GM23338 (cell line): ENCODE results near the gene MARCHF10. TPM values are rescaled to one million over a fixed set of nuclear protein-coding genes. Genes with fewer than 3 reads are reported as not detected.

ENCODE experiments used
- CREB1 ChIP-seq: fragments of 250-450 bp; sonication (Bioruptor Pico); IDR thresholded peaks from 2 replicates; pipeline ENCODE4 v1.5.0; 2020; ENCODE audit warnings: low read depth, mild to moderate bottlenecking, moderate library complexity
- POLR2AphosphoS5 ChIP-seq: IDR thresholded peaks from 2 replicates; pipeline ENCODE4 v1.6.1; 2016; ENCODE audit warnings: antibody characterized with exemption, low read depth
- ZNF114 ChIP-seq: fragments of 250-450 bp; sonication (Bioruptor Pico); IDR thresholded peaks from 2 replicates; pipeline ENCODE4 v1.5.0; 2020; ENCODE audit warnings: mild to moderate bottlenecking, moderate library complexity
- polyA plus RNA-seq: library from polyadenylated mRNA; unstranded; fragments of >200 nt; fragmentation: Nextera tagmentation; extraction: Ambion mirVana; gene quantifications from 2 replicates; pipeline ENCODE4 v1.2.1, GENCODE V29; 2016
- total RNA-seq: library from RNA; depleted of rRNA; stranded (reverse); fragments of >200 nt; shearing (Covaris generic); gene quantifications from 2 replicates; pipeline ENCODE4 v1.2.3, GENCODE V29; 2014
- TF ChIP-seq, protein P1 (sequence below): IDR thresholded peaks from one replicate; pipeline ENCODE4 v1.6.1; 2018; ENCODE audit warnings: antibody characterized with exemption; ENCODE audit not compliant: unreplicated experiment
- TF ChIP-seq, protein P2 (sequence below): fragments of 250-450 bp; sonication (Bioruptor Pico); IDR thresholded peaks from 2 replicates; pipeline ENCODE4 v1.5.0; 2020; ENCODE audit warnings: mild to moderate bottlenecking, moderate library complexity

MARCHF10 gene
- total and polyA plus RNA-seq, 2 experiments from 2014 or later, result 0.50 TPM; not detected in 1

DNA sequence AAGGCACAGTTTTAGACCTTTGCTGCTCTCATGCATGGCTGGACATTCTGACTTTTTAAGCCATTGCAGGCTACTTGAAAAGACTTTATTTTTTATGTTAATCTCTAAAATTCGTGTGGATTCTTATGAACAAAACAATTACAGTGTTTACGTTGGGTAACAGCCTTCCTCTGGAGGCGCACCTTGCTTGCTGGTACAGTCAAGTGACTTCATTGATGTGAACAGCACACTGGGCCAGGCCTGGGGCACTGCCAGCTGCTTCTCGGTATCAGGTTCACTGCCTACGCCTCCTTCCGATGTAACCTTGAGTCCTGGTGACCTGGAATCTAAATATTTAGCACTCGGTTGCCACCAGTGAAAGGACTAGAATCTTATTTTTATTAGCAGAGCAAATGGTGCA, 27.8 kb downstream of the MARCHF10 start (continued):
- TF ChIP-seq, protein P1, sequence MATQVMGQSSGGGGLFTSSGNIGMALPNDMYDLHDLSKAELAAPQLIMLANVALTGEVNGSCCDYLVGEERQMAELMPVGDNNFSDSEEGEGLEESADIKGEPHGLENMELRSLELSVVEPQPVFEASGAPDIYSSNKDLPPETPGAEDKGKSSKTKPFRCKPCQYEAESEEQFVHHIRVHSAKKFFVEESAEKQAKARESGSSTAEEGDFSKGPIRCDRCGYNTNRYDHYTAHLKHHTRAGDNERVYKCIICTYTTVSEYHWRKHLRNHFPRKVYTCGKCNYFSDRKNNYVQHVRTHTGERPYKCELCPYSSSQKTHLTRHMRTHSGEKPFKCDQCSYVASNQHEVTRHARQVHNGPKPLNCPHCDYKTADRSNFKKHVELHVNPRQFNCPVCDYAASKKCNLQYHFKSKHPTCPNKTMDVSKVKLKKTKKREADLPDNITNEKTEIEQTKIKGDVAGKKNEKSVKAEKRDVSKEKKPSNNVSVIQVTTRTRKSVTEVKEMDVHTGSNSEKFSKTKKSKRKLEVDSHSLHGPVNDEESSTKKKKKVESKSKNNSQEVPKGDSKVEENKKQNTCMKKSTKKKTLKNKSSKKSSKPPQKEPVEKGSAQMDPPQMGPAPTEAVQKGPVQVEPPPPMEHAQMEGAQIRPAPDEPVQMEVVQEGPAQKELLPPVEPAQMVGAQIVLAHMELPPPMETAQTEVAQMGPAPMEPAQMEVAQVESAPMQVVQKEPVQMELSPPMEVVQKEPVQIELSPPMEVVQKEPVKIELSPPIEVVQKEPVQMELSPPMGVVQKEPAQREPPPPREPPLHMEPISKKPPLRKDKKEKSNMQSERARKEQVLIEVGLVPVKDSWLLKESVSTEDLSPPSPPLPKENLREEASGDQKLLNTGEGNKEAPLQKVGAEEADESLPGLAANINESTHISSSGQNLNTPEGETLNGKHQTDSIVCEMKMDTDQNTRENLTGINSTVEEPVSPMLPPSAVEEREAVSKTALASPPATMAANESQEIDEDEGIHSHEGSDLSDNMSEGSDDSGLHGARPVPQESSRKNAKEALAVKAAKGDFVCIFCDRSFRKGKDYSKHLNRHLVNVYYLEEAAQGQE, result no peak
- TF ChIP-seq, protein P2, sequence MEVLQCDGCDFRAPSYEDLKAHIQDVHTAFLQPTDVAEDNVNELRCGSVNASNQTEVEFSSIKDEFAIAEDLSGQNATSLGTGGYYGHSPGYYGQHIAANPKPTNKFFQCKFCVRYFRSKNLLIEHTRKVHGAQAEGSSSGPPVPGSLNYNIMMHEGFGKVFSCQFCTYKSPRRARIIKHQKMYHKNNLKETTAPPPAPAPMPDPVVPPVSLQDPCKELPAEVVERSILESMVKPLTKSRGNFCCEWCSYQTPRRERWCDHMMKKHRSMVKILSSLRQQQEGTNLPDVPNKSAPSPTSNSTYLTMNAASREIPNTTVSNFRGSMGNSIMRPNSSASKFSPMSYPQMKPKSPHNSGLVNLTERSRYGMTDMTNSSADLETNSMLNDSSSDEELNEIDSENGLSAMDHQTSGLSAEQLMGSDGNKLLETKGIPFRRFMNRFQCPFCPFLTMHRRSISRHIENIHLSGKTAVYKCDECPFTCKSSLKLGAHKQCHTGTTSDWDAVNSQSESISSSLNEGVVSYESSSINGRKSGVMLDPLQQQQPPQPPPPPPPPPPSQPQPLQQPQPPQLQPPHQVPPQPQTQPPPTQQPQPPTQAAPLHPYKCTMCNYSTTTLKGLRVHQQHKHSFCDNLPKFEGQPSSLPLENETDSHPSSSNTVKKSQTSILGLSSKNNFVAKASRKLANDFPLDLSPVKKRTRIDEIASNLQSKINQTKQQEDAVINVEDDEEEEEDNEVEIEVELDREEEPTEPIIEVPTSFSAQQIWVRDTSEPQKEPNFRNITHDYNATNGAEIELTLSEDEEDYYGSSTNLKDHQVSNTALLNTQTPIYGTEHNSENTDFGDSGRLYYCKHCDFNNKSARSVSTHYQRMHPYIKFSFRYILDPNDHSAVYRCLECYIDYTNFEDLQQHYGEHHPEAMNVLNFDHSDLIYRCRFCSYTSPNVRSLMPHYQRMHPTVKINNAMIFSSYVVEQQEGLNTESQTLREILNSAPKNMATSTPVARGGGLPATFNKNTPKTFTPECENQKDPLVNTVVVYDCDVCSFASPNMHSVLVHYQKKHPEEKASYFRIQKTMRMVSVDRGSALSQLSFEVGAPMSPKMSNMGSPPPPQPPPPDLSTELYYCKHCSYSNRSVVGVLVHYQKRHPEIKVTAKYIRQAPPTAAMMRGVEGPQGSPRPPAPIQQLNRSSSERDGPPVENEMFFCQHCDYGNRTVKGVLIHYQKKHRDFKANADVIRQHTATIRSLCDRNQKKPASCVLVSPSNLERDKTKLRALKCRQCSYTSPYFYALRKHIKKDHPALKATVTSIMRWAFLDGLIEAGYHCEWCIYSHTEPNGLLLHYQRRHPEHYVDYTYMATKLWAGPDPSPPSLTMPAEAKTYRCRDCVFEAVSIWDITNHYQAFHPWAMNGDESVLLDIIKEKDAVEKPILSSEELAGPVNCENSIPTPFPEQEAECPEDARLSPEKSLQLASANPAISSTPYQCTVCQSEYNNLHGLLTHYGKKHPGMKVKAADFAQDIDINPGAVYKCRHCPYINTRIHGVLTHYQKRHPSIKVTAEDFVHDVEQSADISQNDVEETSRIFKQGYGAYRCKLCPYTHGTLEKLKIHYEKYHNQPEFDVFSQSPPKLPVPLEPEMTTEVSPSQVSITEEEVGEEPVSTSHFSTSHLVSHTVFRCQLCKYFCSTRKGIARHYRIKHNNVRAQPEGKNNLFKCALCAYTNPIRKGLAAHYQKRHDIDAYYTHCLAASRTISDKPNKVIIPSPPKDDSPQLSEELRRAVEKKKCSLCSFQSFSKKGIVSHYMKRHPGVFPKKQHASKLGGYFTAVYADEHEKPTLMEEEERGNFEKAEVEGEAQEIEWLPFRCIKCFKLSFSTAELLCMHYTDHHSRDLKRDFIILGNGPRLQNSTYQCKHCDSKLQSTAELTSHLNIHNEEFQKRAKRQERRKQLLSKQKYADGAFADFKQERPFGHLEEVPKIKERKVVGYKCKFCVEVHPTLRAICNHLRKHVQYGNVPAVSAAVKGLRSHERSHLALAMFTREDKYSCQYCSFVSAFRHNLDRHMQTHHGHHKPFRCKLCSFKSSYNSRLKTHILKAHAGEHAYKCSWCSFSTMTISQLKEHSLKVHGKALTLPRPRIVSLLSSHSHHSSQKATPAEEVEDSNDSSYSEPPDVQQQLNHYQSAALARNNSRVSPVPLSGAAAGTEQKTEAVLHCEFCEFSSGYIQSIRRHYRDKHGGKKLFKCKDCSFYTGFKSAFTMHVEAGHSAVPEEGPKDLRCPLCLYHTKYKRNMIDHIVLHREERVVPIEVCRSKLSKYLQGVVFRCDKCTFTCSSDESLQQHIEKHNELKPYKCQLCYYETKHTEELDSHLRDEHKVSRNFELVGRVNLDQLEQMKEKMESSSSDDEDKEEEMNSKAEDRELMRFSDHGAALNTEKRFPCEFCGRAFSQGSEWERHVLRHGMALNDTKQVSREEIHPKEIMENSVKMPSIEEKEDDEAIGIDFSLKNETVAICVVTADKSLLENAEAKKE (CRISPR knock-in tag), result no peak
- TF ChIP-seq ZNF114 (no peak), CREB1 (no peak), POLR2AphosphoS5 (no peak)
